Lower leg skin (tissue), 3 donors: ENCODE measurements around the gene ZNF507.

Experiments
- CTCF ChIP-seq, 3 donors: fragments of 450-650 bp; IDR thresholded peaks; one replicate each; pipeline ENCODE4 v1.5.1; 2016; ENCODE audit warnings: antibody characterized with exemption in 3 of 3, mild to moderate bottlenecking in 3 of 3, moderate library complexity in 2 of 3
- POLR2A ChIP-seq, 2 donors: fragments of 450-650 bp; IDR thresholded peaks; one replicate each; pipeline ENCODE4 v1.6.1; 2016 to 2017; ENCODE audit warnings: antibody characterized with exemption in 2 of 2, mild to moderate bottlenecking in 1 of 2, moderate library complexity in 1 of 2

GRCh38 chr19:32322541-32322940, 22.9 kb upstream of the ZNF507 start:
- TF ChIP-seq CTCF (IDR thresholded peaks at IDR 0.05) (no peak), POLR2A (IDR thresholded peaks at IDR 0.05) (no peak)
